ENCODE data around the gene ITPA. TPM values are rescaled to one million over a fixed set of nuclear protein-coding genes. Genes with fewer than 3 reads are reported as not detected.

Gene ITPA
- total RNA-seq, 1 experiment from 2014 or later = 104 TPM

GRCh38 chr20:3218307-3218988 is 9.2 kb downstream of the ITPA start (continued):
- TF ChIP-seq ZNF425 (CRISPR knock-in tag; conservative IDR thresholded peaks at IDR 0.05) (no peak), ZNF138 (CRISPR knock-in tag; conservative IDR thresholded peaks at IDR 0.05) (no peak), GABPB1 (CRISPR knock-in tag; IDR thresholded peaks at IDR 0.05) (peak; percentile 64), ATF2 (CRISPR knock-in tag; IDR thresholded peaks at IDR 0.05; ENCODE audit: borderline replicate concordance, low read depth) (no peak), MAX (CRISPR knock-in tag; IDR thresholded peaks at IDR 0.05) (no peak), CTCF (IDR thresholded peaks at IDR 0.05) (peak; percentile 99), ZSCAN18 (CRISPR knock-in tag; IDR thresholded peaks at IDR 0.05) (no peak), TEAD1 (CRISPR knock-in tag; IDR thresholded peaks at IDR 0.05) (peak; percentile 59; the same call in 1 of the 2 replicates), ETV6 (CRISPR knock-in tag; IDR thresholded peaks at IDR 0.05) (0 out of 2 replicates have a peak, but pooled peaks have one; percentile 27), ATF6 (CRISPR knock-in tag; IDR thresholded peaks at IDR 0.05) (no peak), MLX (CRISPR knock-in tag; IDR thresholded peaks at IDR 0.05) (0 out of 2 replicates have a peak, but pooled peaks have one; percentile 76), HMGXB4 (CRISPR knock-in tag; IDR thresholded peaks at IDR 0.05) (peak; percentile 80), ZNF232 (CRISPR knock-in tag; IDR thresholded peaks at IDR 0.05) (no peak), NR3C1 (CRISPR knock-in tag; conservative IDR thresholded peaks at IDR 0.05; ENCODE audit: low read depth) (no peak), FOXK1 (CRISPR knock-in tag; IDR thresholded peaks at IDR 0.05) (no peak)
